HFF-Myc (cell line): ENCODE measurements around the gene SLFN12L.

Experiments
- DNase-seq: peaks from one replicate; pipeline ENCODE4 v3.0.0-alpha.2; 2011; ENCODE audit warnings: low read depth; ENCODE audit errors: extremely low read depth
- H3K4me3 ChIP-seq: replicated peaks from 2 replicates; pipeline ENCODE4 v1.5.1; 2011; ENCODE audit warnings: low read depth, mild to moderate bottlenecking, control low read depth, low read length
- TF ChIP-seq, protein P1 (sequence below): IDR thresholded peaks from 2 replicates; pipeline ENCODE4 v1.5.1; 2012; ENCODE audit warnings: mild to moderate bottlenecking, low read depth, low read length, control low read depth; ENCODE audit errors: missing control alignments

SLFN12L gene

DNA sequence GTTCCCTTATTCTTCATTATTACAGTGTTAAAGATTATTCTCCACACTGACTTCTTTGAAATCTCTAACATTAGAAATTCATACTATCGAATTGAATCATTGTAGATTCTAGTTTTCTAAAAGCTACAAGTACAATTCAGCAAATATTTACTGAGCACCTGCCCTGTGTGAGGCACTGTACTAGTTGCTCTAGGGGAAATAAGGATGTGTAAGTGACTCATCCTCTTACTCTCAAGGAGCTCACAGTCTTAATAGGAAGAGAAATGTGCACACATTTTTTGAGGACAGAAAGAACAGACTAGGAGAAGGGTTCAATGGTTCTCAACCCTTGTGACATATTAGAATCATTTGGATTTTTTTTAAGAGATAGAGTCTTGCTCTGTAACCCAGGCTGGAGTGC is 7.7 kb upstream of the SLFN12L start:
- no peak for DNase-seq
- TF ChIP-seq, protein P1, sequence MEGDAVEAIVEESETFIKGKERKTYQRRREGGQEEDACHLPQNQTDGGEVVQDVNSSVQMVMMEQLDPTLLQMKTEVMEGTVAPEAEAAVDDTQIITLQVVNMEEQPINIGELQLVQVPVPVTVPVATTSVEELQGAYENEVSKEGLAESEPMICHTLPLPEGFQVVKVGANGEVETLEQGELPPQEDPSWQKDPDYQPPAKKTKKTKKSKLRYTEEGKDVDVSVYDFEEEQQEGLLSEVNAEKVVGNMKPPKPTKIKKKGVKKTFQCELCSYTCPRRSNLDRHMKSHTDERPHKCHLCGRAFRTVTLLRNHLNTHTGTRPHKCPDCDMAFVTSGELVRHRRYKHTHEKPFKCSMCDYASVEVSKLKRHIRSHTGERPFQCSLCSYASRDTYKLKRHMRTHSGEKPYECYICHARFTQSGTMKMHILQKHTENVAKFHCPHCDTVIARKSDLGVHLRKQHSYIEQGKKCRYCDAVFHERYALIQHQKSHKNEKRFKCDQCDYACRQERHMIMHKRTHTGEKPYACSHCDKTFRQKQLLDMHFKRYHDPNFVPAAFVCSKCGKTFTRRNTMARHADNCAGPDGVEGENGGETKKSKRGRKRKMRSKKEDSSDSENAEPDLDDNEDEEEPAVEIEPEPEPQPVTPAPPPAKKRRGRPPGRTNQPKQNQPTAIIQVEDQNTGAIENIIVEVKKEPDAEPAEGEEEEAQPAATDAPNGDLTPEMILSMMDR = no peak
- H3K4me3 ChIP-seq = no peak overlapping the region

DNA sequence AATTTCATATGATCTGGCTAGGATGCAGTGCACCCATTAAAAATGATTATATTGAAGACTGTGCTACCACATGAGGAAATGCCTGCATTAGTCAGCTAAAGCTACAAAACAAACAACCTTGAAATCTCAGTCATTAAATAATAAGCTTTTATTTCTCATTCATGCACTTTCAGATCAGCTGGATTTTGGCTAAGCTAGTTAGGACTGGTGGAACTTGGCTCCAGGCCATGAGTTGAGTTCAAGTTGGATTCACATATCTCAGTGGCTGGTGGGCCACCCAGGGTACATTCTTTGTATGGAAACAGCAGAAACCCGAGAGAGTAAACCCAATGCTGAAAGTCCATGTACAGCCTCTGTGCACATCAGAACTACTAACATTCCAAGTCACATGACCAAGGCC is 6.4 kb upstream of the SLFN12L start:
- DNase-seq = no peak
- H3K4me3 ChIP-seq = no peak overlapping the region
- TF ChIP-seq, protein P1 = no peak

DNA sequence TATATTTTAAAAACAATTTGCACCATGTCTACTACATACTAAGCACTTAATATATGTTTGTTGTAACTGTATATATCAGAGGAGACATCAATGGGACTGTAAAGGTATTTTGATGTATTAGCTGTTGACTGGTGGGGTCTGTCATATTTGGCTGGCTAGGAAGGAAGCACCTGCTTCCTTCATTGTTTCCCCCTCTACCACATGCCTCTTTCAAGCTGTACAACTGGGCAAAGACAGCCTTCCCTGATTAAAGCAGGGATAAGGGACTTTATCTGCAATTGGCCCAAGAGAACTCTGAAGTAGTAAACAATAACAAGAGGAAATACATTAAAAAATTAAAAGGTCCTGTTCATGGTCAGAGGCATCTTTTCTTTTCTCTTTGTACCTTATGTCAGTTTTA is 5.5 kb upstream of the SLFN12L start:
- H3K4me3 ChIP-seq = no peak overlapping the region
- TF ChIP-seq, protein P1 = no peak
- no peak for DNase-seq

DNA sequence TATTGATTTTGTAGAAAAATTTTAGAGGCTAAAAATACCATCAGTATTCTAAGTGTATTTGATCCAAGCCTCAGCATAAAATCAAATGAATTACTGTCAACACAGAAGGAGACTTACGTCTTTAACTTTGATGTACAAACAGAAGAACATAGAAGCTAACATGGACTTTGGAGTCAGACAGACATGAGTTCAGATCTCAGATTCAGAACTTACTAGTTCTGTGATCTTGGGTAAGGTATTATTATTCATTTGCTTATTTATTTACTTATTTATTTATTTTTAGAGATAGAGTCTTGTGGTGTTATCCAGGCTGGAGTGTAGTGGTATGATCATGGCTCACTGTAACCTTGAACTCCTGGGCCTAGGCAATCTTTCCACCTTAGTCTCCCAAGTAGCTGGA is 4.0 kb upstream of the SLFN12L start:
- TF ChIP-seq, protein P1 = no peak
- no peak for DNase-seq

DNA sequence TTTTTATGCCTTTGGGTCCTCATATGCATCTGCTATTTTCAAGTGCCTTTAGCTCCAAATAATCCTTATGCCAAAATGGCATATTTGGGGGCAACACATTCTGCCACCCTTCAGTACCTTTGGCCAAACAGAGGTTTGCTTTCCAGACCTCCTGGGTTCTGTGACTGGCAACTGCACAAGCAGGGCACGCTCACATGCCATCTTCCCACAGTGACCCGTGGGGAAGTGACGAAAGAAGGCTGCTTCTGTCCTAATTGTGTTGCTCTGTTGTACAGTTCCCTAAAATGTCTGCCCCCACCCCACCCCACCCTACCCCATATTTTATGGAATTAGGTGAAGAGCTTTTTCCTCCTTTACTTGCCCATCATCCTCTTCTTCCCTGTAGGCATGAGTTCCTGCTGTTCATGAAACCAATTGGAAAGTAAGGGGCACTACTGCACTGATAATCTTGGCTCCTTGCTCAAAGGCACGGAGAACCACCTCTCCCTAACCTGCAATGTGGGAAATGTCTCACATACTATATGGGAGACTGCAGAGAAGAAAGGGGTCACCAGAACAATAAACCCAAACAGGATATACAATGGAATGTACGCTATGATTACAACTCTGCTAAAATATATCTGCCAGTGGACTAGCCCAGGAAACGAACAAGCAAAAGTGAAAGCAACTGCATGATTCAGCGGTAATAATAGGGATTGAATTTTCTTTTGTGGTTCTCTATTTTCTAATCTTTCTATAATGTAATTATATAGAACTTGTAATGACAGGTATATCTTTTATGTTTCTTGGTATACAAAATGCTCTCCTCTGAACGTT is 3.3 kb upstream of the SLFN12L start:
- no peak overlapping the region for H3K4me3 ChIP-seq
- no peak for DNase-seq
- TF ChIP-seq, protein P1 = no peak

More for the DNA sequence above, 4.0 kb upstream of the SLFN12L start:
- H3K4me3 ChIP-seq = no peak overlapping the region

DNA sequence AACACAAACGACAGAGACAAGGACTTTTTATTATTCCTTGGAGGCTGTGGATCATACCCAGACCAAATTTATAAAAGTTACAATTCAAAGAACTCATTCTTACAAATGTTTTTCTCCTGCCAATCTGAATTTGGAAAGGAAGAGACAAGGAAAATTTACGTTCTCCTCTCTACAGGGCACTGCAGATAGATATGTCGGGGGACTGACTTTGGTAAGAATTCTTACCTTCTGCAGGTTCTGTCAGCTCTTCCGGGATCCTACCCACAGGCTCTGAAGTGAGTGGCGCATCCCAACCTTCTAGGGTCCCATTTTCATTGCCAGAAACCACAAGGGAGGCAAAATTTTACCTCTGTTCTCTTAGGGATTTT is 2.2 kb upstream of the SLFN12L start:
- no peak overlapping the region for H3K4me3 ChIP-seq
- TF ChIP-seq, protein P1 = no peak
- no peak for DNase-seq
